SK-N-MC (cell line): ENCODE measurements around the gene GPC2.

Experiments
- EZH2 ChIP-seq: fragments of 200-600 bp; sonication (generic); IDR thresholded peaks from one replicate; pipeline ENCODE4 v1.6.1; 2017; ENCODE audit warnings: antibody characterized with exemption
- FOXP2 ChIP-seq: optimal IDR thresholded peaks from 2 replicates; pipeline ENCODE3; 2011; ENCODE audit warnings: mild to moderate bottlenecking, moderate library complexity; ENCODE audit not compliant: insufficient read depth; ENCODE audit errors: extremely low read length, control extremely low read depth
- POLR2AphosphoS5 ChIP-seq: IDR thresholded peaks from 2 replicates; pipeline ENCODE4 v1.6.1; 2012; ENCODE audit warnings: mild to moderate bottlenecking, low read depth, low read length, borderline replicate concordance

DNA sequence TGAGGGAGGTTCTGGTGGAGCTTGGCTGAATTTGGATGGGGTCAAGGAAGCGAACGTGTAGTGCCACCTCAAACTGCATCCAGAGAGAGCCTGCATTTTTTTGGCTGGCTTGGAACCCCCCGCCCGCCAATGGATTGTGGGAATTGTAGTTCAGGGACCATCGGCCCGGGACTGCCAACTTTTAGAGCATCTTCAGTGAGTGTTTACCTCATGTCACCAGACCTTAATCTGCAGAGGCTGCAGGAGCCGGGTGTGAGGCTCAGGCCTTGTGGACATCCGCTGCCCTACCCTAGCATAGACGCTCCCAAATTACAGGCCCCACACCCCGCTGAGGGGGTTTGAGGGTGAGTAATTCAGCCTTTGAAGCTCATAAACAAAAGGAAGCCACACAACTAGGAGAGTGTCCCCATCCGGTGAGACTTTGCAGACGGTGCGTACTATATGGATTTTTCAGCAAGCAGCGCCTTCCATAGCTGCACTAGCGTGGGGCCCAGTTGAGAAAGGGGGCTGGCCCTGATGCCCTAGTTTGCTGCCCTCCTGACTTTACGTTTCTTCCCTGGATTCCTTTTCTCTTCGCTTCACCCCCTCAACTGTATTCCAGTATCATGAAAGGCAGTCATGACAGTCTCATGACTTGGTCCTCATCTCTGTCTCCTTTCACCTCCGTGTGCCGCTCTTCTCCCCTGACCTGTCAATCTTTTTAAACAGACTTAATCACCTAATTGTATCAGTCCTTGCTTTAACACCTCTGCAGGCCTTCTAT is 57.0 kb downstream of the GPC2 start:
- TF ChIP-seq POLR2AphosphoS5 (no peak), EZH2 (no peak), FOXP2 (no peak)
